Measurements from ENCODE around the gene KRTAP10-11.
"Not testable (repeated sequence)": the region's sequence is repeated elsewhere in the genome, so short reads cannot be mapped to it uniquely, and the experiment has no call there.

The KRTAP10-11 gene

GRCh38 chr21:44615466-44615865 is 30.7 kb upstream of the KRTAP10-11 start:
- DNase-seq (ENCODE audit: low spot score), result no peak

GRCh38 chr21:44615911-44616590 is 30.2 kb upstream of the KRTAP10-11 start:
- no peak for DNase-seq (ENCODE audit: low spot score)

GRCh38 chr21:44616591-44616926 is 29.7 kb upstream of the KRTAP10-11 start:
- DNase-seq (ENCODE audit: low spot score), result no peak

DNA sequence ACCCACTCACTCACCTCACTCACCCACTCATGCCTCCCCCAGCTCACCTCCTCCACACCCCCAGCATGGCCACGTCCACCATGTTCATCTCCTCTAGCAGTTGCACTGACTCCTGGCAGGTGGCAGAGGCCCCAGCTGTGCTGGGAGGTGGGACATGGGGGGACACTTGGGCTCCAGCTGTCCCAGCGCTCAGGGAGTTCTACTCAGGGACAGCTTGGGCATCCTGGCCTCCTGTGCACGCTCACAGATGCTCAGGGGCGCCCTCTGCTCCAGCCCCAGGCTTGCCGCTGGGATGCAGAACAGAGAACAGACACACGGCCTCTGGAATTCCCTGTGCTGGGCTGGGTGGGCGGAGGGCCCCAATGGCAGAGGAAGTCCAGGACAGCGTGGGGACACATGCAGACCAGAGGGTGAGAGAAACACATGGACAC is 29.1 kb upstream of the KRTAP10-11 start:
- no peak for DNase-seq (ENCODE audit: low spot score)

DNA sequence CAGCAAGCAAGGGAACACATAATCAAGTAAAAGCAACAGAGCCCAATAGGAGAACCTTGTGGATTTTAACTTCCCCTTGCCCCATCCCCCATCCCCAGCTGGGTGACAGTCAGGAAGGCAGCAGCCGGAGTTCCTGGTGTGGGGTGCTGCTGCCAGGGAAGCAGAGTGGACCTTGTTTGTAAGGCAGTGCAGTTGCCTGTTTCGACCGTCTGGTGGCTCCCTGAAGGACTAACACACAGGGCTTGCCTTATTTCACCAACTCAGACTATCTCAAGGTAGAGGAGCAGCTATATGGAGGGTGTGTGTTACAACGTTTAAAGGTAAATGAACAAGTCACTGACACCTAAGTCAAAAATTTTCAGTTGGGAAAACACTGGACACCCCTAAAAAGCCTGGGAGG is 27.7 kb upstream of the KRTAP10-11 start:
- DNase-seq (ENCODE audit: low spot score), result peak; percentile 2

- DNase-seq (ENCODE audit: low spot score), result peak; percentile 3
These were observed 27.3 kb upstream of the KRTAP10-11 start for GRCh38 chr21:44618909-44619308.

- DNase-seq (ENCODE audit: low spot score), result no peak
These were observed 26.3 kb upstream of the KRTAP10-11 start for GRCh38 chr21:44619886-44620285.

GRCh38 chr21:44623575-44623974 is 22.6 kb upstream of the KRTAP10-11 start:
- DNase-seq (ENCODE audit: low spot score), result no peak

- no peak for DNase-seq (ENCODE audit: low spot score)
These were observed 20.5 kb upstream of the KRTAP10-11 start for GRCh38 chr21:44625756-44626155.

GRCh38 chr21:44626262-44626661 is 20.0 kb upstream of the KRTAP10-11 start:
- no peak for DNase-seq (ENCODE audit: low spot score)

DNA sequence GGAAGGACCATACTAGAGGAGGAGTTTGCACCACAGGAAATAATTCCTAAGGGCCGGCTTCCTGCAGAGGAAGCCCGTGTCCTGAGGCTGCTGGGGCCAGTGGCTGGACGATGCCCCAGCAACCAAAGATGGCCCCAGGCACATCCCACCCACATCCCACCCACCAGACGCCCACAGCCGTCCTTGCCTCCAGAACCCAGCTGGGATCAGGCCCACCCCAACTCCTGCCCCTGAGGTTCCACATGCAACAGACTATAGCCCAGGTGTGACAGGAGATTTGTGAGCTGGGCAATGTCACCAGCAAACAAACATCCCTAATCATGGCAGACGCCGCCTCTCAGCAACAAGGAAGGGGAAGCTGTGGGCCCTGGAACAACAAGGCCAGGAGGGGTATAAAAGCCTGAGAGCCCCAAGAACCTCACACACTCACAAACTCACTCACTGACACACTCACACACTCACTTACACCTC is 19.5 kb upstream of the KRTAP10-11 start, which contains the start of gene KRTAP10-9:
Gene KRTAP10-9 (plus strand): TSS at position 421 of the 471 bp plus-strand sequence. CDS start 79 bp downstream, outside the sequence.
- no peak for DNase-seq (ENCODE audit: low spot score)

DNA sequence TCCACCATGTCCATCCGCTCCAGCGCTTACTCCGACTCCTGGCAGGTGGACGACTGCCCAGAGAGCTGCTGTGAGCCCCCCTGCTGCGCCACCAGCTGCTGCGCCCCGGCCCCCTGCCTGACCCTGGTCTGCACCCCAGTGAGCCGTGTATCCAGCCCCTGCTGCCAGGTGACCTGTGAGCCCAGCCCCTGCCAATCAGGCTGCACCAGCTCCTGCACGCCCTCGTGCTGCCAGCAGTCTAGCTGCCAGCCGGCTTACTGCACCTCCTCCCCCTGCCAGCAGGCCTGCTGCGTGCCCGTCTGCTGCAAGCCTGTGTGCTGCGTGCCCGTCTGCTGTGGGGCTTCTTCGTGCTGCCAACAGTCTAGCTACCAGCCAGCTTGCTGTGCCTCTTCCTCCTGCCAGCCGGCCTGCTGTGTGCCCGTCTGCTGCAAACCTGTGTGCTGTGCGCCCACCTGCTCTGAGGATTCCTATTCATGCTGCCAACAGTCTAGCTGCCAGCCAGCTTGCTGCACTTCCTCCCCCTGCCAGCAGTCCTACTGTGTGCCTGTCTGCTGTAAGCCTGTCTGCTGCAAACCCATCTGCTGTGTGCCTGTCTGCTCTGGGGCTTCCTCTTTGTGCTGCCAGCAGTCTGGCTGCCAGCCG is 18.9 kb upstream of the KRTAP10-11 start:
- DNase-seq (ENCODE audit: low spot score), result not testable (repeated sequence)

GRCh38 chr21:44627831-44628233 is 18.4 kb upstream of the KRTAP10-11 start:
- not testable (repeated sequence) for DNase-seq (ENCODE audit: low spot score)

DNA sequence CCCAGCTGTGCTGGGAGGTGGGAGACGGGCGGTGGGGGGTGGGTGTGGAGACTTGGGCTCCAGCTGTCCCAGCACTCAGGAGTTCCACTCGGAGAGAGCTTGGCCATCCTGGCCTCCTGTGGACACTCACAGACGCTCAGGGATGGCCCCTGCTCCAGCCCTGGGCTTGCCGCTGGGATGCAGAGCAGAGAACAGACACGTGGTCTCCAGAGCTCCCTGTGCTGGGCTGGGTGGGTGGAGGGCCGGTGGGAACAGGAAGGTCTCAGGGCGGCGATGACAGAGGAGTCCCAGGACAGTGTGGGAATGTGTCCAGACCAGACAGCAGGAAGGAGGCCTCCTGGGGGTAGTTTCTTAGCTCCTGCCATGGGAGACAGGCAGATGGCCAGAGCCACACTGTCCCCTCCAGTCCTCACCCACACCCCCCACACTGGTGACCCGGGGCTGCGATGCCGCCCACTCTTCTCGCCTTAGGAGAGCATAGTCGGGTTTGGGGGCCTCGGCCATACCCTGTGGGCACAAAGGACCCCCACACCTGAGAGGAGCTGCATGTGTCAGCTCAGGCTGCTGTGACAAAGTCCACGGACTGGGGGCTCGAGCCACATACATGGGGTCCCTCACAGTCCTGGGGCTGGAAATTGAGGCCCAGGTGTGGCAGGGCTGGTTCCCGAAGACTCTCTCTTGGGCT is 17.4 kb upstream of the KRTAP10-11 start:
- no peak for DNase-seq (ENCODE audit: low spot score)

- no peak for DNase-seq (ENCODE audit: low spot score)
These were observed 15.8 kb upstream of the KRTAP10-11 start for GRCh38 chr21:44630440-44630839.

GRCh38 chr21:44632067-44632466 is 14.1 kb upstream of the KRTAP10-11 start:
- no peak for DNase-seq (ENCODE audit: low spot score)

GRCh38 chr21:44636209-44637017 is 9.8 kb upstream of the KRTAP10-11 start:
- DNase-seq (ENCODE audit: low spot score), result no peak

GRCh38 chr21:44637018-44637850 is 9.0 kb upstream of the KRTAP10-11 start, which contains the start of gene KRTAP10-10:
TSS of gene KRTAP10-10 (plus strand) at chr21:44637356. CDS start at chr21:44637418, 62 bp downstream.
- no peak for DNase-seq (ENCODE audit: low spot score)

DNA sequence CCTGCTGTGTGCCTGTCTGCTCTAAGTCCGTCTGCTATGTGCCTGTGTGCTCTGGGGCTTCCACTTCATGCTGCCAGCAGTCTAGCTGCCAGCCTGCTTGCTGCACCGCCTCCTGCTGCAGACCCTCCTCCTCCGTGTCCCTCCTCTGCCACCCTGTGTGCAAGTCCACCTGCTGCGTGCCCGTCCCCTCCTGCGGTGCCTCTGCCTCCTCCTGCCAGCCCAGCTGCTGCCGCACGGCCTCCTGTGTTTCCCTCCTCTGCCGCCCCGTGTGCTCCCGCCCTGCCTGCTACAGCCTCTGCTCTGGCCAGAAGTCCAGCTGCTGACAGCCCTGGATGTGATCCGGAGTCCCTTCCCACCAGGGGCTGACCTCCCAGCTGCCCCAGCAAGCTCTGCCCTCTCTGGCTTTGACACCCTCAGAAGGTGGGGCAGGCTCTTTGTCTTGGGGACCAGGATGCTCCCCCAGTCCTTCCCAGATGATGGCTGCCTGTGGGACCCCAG is 8.3 kb upstream of the KRTAP10-11 start:
- DNase-seq (ENCODE audit: low spot score), result not testable (repeated sequence)

DNA sequence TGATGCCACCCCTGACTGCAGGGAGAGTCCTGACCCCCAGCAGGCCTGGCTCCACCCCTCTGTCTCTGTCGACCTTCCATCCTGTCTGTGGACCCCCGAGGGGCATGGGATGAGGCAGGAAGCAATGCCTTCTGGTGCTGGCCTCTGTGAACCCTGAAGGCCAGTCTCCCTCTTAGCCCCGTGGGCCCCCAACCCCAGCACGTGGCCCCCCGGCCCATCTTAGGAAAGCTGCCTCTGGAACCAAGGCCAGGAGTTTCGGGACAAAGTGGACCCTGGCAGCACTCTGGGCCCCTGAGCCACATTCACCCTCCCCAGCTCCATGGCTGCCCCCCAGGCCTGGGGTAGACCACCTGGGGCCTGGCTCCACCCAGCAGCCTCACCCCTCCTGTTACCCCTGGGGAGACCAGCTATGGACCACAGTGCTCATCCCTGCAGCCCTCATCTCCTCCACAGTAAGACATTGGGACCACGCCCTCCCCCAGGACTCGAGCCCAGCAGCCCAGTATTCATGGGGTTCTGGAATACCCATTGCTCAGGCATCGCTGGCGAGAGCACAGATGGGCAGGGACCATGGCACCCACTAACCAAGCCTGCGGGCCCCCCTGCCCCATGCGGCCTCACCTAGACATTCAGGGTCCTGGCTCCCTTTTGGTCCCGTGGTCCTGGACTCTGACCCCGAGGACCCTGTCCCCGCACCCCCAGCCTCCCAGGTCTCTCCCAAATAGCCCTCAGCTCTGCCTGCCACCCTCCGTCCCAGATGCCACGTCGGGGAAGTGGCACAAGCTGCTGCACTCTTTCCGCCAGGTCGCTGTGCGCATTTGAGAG is 7.5 kb upstream of the KRTAP10-11 start:
- DNase-seq (ENCODE audit: low spot score), result not testable (repeated sequence)

All from kidney capillary endothelial cell (primary cell).